H1 (cell line): Measurements from ENCODE around the gene ATP8B3. TPM values are rescaled to one million over a fixed set of nuclear protein-coding genes. Genes with fewer than 3 reads are reported as not detected.

Experiments used
- CHD7 ChIP-seq: fragments of 300-600 bp; sonication (generic); IDR thresholded peaks from 2 replicates; pipeline ENCODE4 v1.7.1; 2012; ENCODE audit warnings: low read length, moderate library complexity, mild to moderate bottlenecking, inconsistent platforms; ENCODE audit not compliant: insufficient replicate concordance
- KDM4A ChIP-seq: IDR thresholded peaks from one replicate; pipeline ENCODE4 v1.7.1; 2012; ENCODE audit warnings: low read depth, mild to moderate bottlenecking, moderate library complexity, low read length, inconsistent platforms; ENCODE audit not compliant: severe bottlenecking
- MAFK ChIP-seq: IDR thresholded peaks from 2 replicates; pipeline ENCODE4 v1.6.1; 2012; ENCODE audit warnings: low read depth, mild to moderate bottlenecking, improper control_type of control experiment, low read length
- SP1 ChIP-seq: IDR thresholded peaks from 2 replicates; pipeline ENCODE4 v1.6.1; 2011; ENCODE audit warnings: low read depth, low read length
- TAF1 ChIP-seq: IDR thresholded peaks from 2 replicates; pipeline ENCODE4 v1.6.1; 2011; ENCODE audit warnings: mild to moderate bottlenecking, low read depth, low read length
- polyA plus RNA-seq, 7 experiments: library from polyadenylated mRNA; depleted of rRNA in 3 of 7; stranded (reverse) in 5 of 7; unstranded in 2 of 7; fragments of >200 nt in 5 of 7; fragments of 200-250 nt in 2 of 7; gene quantifications; 1 replicate in 5 of 7; 2 replicates in 1 of 7; 4 replicates in 1 of 7; pipeline versions ENCODE4 v1.2.1 to v1.2.3, GENCODE V29; 2011 to 2013; ENCODE audit warnings: missing spikeins in 2 of 7, mixed read lengths in 2 of 7
- total RNA-seq: library from RNA; stranded (reverse); fragmentation: NEBNext Ultra II Directional; extraction: Animal tissue kit (Norgen Biotek cat#: 25700); gene quantifications from 2 replicates; pipeline ENCODE4 v1.2.1, GENCODE V29; 2021

ATP8B3 gene
- total and polyA plus RNA-seq, 2 of the 8 experiments (the other 6 are each of a cell fraction or from before 2014, with no cell fraction given), result 4.1 to 9.3 TPM

GRCh38 chr19:1860821-1861598, 48.9 kb upstream of the ATP8B3 start (continued):
- TF ChIP-seq CHD7, result no peak
- TF ChIP-seq MAFK, result no peak
- TF ChIP-seq KDM4A, result no peak
- no peak for TF ChIP-seq TAF1
- TF ChIP-seq SP1, result no peak
